Body of pancreas (tissue), 4 donors: Measurements from ENCODE around the gene ZNF525. TPM values are rescaled to one million over a fixed set of nuclear protein-coding genes. Genes with fewer than 3 reads are reported as not detected.

Experiments used
- ATAC-seq: fragments of 150-250 bp; one replicate; pipeline ENCODE4 v1.9.1; 2016
- DNase-seq, 4 donors: peaks; one replicate each; pipeline ENCODE4 v3.0.0-alpha.2; 2019
- H3K27ac ChIP-seq, 4 donors: fragments of 200-600 bp; sonication (generic); 1 replicate in 3 of 4; 2 replicates in 1 of 4; pipeline versions ENCODE4 v1.5.1 to v1.6.1; 2016 to 2019; ENCODE audit warnings: mild to moderate bottlenecking in 1 of 4, mixed read lengths in 1 of 4, moderate library complexity in 1 of 4
- H3K27me3 ChIP-seq, 2 donors: fragments of 200-600 bp; sonication (generic); one replicate each; pipeline ENCODE4 v1.6.0; 2016; ENCODE audit warnings: mild to moderate bottlenecking in 1 of 2
- H3K36me3 ChIP-seq, 2 donors: fragments of 200-600 bp; sonication (generic); replicated peaks in 1 of 2; 2 replicates each; pipeline ENCODE4 v1.5.1; 2016; ENCODE audit warnings: low read depth in 2 of 2; ENCODE audit not compliant: insufficient read depth in 1 of 2
- H3K4me1 ChIP-seq: fragments of 200-600 bp; sonication (generic); one replicate; pipeline ENCODE4 v1.6.0; 2016
- H3K4me3 ChIP-seq, 2 donors: fragments of 200-600 bp; sonication (generic); 1 replicate in 1 of 2; 2 replicates in 1 of 2; pipeline ENCODE4 v1.5.1; 2016 to 2019
- H3K9me3 ChIP-seq, 3 donors: fragments of 200-600 bp; sonication (generic); 1 replicate in 2 of 3; 2 replicates in 1 of 3; pipeline ENCODE4 v1.5.1; 2016
- CTCF ChIP-seq, 7 experiments: fragments of 450-650 bp in 4 of 7; fragments of 200-600 bp in 3 of 7; sonication (generic) in 3 of 7; IDR thresholded peaks; one replicate each; pipeline ENCODE4 v1.5.1; 2016 to 2019; ENCODE audit warnings: antibody characterized with exemption in 7 of 7
- POLR2A ChIP-seq, 3 donors: fragments of 450-650 bp; IDR thresholded peaks; one replicate each; pipeline ENCODE4 v1.6.1; 2016; ENCODE audit warnings: antibody characterized with exemption in 3 of 3, mild to moderate bottlenecking in 2 of 3
- WGBS, 2 donors: methylation state at CpG; one replicate each; pipeline ENCODE4 v1.1.5; 2017; 5-methylcytosine and 5-hydroxymethylcytosine counted together
- intact Hi-C: fragments of 100-400 bp; cut with DNase I; formaldehyde crosslinking; loops from one replicate; pipeline ENCODE4 v1.15.1; 2023
- small RNA-seq: library from RNA; depleted of rRNA; stranded (forward); fragments of <200 nt; gene quantifications from one replicate; pipeline ENCODE3, GENCODE V24; 2016
- total RNA-seq, 2 donors: library from RNA; depleted of rRNA; stranded (reverse); fragments of >200 nt; gene quantifications; one replicate each; pipeline ENCODE4 v1.1.0, GENCODE V29; 2016

The ZNF525 gene
- total RNA-seq, 2 donors from 2014 or later: 12.2 to 14.2 TPM

- peak overlapping the region; percentile 65 to 93 (median 88) for H3K27ac ChIP-seq
- H3K4me3 ChIP-seq: peak overlapping the region; percentile 62 to 70
- intact Hi-C loops: no loop called here
- peaks cover 18% of the 10 kb centered on the region for H3K4me1 ChIP-seq
- TF ChIP-seq CTCF (IDR thresholded peaks at IDR 0.05): no peak
- no peak for TF ChIP-seq POLR2A (IDR thresholded peaks at IDR 0.05)
- no peaks in the 10 kb centered on the region for H3K36me3 ChIP-seq
- no peaks in the 10 kb centered on the region for H3K9me3 ChIP-seq
- peak in 3 of 4 donors; percentile 13 to 35 (median 30) for DNase-seq
- H3K27me3 ChIP-seq: no peaks in the 10 kb centered on the region
- ATAC-seq: peak; percentile 16
- 0 to 1% methylated on average over 19 to 30 of the region's 30 CpGs for WGBS, 2 donors
Measured at GRCh38 chr19:53432088-53432661, 66.7 kb downstream of the ZNF525 start.

Small RNA genes lying within 50 kb of the gene (small RNA-seq; reads per million reads assigned to genes)
- gene RPL39P36: not detected

Other genes with a start within 250 kb of the ZNF525 start
- 1 to 10 TPM; 3.9 to 6.9 TPM for gene ZNF415, start 232.8 kb upstream of the ZNF525 start, total RNA-seq
- 1 to 10 TPM; 4.0 to 9.9 TPM for gene ZNF347, start 206.7 kb upstream of the ZNF525 start, total RNA-seq
- gene ZNF665, start 172.3 kb upstream of the ZNF525 start, total RNA-seq: 1 to 10 TPM in 1 of 2 donors, under 1 TPM in 1; 0.78 to 3.3 TPM
- 1 to 10 TPM; 2.3 to 3.4 TPM for gene ZNF677, start 110.8 kb upstream of the ZNF525 start, total RNA-seq
- gene VN1R2, start 107.4 kb upstream of the ZNF525 start, total RNA-seq: not detected
- gene VN1R4, start 98.0 kb upstream of the ZNF525 start, total RNA-seq: not detected
- 1 to 10 TPM; 3.0 to 4.2 TPM for gene ZNF845, start 32.0 kb upstream of the ZNF525 start, total RNA-seq
- gene ZNF765, start 29.4 kb downstream of the ZNF525 start, total RNA-seq: 1 to 10 TPM; 7.5 to 9.6 TPM
- gene ZNF761, start 66.3 kb downstream of the ZNF525 start, total RNA-seq: 1 to 10 TPM; 4.3 to 6.2 TPM
- gene ZNF813, start 102.0 kb downstream of the ZNF525 start, total RNA-seq: 1 to 10 TPM; 1.6 to 1.8 TPM
- gene ZNF331, start 172.4 kb downstream of the ZNF525 start, total RNA-seq: 10 to 100 TPM; 14.8 to 37.6 TPM